ENCODE data around the gene MAPK8IP2.
"Not testable (repeated sequence)": the region's sequence is repeated elsewhere in the genome, so short reads cannot be mapped to it uniquely, and the experiment has no call there.

Gene MAPK8IP2

DNA sequence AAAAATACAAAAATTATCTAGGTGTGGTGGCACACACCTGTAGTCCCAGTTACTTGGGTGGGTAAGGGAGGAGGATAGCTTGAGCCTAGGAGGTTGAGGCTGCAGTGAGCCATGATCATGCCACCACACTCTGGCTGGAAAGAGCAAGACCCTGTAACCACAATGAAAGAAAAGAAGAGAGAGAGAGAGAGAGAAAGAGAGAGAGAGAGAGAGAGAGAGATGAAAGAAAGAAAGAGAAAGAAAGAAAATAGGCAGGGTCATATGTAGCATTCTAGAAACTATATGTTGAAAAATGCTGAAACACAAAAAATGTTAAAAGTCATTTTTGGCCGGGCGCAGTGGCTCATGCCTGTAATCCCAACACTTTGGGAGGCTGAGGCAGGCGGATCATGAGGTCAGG lies 13.7 kb downstream of the MAPK8IP2 start:
- DNase-seq, result not testable (repeated sequence)

DNA sequence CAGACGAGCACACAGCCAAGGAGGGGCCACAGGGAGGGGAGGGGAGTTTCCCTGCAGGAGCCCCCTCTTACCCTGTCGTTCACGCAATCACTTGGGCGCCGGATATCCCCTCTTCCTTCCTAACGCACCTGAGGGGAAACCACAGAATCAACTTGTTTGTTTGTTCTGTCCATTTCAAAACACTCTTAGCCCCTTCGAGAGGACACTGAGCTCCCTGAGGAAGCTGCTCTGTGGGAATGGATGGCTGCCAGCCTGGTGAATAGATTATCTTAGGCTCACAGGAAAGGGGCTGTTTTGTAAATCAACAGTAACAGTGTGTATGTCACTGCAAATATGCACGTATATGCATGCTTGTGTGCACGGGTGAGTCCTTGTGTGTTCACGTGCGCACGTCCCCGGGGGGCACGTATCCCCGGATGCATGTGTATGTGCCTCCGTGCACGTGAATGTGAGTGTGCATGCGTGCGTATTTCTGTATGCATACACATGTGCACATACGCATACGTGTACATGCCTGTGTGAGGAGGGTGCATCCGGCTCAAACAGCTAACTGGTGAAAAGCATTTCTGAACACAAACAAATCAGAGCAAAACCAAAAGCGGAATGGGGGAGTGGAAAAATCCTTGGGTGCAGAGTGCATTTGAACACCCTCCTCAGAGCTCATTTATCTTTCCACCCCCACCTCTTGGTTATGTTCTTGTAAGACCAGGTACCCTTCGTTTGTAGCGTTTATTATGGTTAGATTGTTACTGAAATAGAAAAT lies 20.2 kb downstream of the MAPK8IP2 start:
- peak; percentile 33 to 51 for DNase-seq

DNA sequence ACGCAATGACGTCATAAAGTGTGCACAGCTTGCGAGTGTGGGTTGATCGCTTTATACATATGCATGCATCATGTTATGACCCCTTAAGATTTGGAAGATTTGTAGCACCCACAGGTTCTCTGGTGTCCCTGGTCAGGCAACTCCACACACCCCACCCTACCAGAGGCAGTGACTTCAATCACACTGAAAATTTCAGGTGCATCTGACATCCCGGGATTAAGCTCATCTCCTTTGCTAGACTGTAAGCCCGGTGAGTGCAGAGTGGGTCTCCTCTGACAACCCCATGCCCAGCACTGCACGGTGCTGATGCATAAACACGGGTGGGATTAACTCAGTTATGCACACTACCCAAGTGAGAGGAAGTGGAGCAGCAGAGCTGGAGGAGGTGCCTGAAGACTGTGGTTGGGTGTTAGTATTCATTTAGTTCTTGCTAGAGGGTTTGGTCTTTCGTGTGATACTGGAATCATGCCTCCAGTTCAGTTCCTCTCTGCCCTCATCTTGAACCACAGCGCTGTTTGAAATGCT lies 20.8 kb downstream of the MAPK8IP2 start:
- DNase-seq, result peak; percentile 28 to 31

DNA sequence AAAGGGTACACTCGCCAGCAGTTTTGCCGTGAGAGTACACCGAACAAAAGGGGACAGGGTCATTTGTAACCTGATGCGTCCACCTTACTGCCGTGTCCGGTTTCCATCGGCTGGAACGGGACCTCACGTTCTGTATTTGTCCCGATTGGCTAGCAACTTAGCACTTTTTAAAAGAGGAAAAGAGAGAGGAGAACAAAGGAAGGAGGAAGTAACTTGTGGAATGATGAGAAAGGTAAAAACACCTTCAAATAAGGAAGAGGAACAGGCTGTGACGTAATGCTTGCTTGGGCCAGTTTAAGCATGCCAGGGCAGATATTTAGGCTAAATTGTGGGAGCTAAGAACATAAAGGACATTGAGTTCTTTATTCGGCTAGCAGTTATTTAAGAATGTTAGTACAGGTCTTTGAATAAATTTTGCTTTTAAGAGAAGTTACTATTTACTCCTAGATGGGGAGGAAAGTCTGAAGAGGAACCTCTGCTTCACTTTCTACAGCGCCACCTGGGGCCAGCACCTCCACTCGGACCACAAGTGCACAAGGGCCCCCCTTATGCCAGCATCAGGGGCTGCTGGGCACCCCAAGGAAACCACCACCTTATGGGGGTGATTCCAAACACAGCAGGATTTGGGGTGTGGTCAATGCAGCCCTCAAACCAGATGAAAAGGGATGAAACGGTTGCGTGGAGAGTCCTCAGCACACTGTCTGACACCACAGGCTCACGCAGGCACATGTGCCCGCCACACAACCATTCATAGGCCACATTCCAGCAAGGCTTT lies 21.5 kb downstream of the MAPK8IP2 start:
- peak in 1 of 2 donors; percentile 27 for DNase-seq

DNA sequence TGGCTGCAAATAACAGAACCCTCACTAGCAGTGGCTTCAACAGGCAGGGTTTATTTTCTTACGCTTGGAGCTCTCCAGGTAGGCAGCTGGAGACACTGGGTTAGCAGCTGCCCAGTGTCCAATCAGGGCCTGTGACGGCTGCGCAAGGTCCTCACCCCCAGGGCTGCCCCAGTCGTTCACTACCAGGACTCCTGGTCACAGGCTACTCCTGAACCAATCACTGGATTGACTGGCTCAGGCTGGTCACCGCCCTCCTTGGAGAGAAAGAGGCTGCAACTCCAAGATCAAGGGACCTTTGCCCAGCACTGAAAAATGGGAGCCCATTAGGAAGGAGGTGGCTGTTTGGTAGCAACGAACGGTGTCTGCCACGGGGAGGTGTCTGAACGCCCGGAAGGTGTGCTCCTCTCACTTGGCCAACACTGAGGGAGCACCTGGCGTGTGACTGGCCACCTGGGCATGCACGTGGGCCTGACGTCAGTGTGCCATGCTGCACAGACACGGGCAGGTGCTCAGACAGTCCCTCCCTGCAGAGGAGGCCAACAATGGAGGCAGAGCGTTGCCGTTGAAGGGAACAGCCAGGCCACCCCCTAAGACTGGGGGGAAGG lies 22.2 kb downstream of the MAPK8IP2 start:
- no peak for DNase-seq

DNA sequence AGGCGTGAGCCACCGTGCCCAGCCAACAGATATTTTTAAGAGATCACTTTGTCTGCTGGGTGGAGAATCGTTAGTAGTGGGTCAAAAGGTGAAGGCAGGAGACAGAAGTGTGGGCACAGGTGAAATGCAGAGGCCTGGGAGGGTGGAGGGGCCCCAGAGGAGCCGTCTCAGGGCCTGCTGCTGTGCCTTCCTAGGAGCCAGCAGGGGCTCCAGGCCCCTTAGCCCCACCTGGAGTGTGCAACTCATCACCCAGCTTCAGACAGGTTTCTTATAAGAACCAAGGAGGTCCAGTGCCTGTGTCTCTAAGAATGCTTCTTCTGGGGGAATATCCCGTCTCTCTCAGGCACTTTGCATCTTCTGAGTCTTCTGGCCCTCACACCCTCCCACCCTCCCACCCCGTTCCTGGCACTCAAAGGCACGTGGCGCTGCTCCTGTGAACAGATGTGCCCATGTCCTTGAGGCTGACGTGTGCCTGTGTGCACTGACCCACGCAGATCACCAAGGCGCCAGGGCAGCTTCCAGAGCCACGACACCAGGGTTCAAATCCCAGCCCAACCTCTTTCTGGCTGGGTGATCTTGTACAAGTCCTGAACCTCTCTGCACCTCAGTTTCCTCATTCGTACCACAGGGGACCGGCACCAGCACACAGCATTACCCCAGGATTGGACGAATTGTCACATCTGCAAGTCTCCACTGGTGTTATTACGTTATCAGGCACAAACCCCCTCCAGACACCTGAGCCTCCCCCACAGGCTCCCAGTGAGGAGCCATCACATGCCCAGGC lies 23.9 kb downstream of the MAPK8IP2 start:
- DNase-seq, result no peak

DNA sequence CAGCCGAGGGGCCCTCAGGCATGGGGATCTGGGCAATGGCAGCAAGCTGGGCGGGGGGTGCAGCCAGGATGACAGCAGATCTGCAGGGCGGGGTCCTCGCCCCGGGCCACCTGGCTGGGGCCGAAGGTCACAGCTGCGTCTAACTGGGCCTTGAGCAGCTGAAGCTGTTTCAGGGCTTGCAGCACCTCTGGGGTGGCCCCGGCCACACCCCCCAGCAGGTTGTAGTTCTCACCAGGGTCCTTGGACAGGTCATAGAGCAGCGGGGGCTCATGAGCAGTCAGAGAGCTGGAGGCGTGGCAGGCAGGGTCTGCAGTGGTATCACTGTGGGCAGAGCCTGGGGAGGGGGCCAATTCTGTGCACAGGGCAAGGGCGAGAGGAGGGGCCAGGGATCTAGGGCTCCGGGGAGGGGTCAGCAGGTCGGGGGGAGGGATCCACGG lies 24.6 kb downstream of the MAPK8IP2 start:
- no peak for DNase-seq

DNA sequence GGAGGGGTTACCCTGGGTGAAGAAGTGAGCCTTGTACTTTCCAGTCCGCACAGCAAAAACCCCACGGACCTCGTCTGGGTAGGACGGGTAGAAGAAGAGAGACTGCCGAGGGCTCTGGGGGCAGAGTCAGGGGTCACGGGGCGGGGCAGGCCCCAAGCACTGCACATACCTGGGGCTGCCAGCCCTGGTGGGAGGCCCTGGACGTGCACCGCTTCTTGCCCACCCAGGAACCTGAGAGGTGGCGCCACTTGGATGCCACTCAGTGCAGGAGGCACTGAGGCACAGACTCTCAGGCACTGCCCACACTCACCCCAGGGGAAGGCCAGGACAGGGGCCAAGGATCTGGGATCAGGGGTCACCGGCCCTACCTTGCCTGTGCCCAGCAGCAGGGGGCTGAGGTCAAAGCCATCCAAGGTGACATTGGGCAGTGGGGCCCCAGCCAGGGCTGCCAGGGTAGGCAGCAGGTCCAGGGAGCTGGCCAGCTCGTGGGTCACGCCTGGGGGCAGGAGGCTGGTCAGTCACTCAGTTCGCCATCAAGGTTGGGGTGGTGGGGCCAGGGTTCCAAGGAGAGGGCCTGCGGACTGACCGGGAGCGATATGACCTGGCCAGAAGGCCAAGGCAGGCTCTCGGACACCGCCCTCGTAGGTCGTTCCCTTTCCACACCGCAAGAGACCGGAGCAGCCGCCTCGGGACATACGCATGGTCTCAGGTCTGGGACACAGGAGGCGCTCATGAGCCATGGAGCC lies 25.1 kb downstream of the MAPK8IP2 start:
- DNase-seq, result no peak

DNA sequence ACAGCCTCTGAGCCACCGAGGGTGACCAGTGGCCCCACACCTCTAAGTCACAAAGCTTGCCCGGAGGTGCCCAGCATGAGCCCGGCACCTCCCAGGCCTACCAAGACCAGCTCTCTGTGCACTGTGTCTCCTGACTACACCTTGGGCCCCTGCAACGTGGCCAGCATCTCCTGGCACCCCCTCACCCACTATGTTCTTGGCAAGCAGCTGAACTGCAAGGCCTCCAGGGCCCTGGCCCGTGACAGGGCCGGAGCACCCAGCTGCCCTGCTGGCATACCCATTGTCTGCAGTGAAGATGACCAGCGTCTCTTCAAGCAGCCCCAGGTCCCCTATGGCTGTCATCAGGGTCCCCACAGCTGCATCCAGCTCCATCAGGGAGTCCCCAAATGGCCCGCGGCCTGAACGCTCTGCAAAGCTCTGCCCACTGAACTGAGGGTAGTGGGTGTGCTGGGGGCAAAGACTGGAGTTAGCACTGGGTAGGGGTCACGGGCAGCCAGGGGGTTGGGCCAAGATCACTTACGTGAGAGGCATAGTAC lies 25.8 kb downstream of the MAPK8IP2 start:
- DNase-seq, result no peak

DNA sequence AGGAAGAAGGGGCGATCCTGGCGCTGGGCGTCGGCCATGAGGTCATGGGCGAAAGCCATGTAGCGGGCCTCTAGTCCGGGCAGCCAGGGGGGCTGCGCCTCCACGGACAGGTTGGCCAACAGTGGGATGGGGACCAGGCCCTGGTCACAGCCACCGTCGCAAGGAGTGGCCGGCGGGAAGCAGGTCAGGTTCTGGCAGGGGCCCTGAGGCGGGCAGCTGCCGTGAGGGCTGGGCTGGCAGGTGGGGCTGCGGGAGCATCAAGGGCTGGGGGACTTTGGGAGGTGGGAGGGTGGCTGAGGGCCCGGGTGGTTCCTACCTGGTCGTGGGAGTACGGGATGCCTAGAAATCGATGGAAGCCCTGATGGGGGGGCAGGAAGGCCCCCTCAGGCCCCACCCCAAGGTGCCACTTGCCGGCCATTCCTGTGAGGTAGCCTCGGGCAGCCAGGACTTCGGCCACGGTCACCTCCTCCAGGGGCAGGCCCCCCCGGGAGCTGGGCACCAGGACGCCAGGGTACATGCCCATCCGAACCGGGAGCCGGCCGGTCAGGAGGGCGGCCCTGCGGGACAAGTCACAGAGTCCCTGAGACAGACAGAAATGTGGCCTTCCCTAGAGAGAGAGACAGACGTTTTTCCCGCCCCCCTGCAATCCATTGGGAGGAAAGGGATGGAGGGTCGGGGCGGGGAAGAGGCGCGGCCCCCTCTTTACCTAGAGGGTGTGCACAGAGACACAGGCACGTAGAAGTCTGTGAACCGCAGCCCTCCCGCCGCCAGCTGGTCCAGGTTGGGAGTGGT lies 26.5 kb downstream of the MAPK8IP2 start:
- DNase-seq, result no peak

DNA sequence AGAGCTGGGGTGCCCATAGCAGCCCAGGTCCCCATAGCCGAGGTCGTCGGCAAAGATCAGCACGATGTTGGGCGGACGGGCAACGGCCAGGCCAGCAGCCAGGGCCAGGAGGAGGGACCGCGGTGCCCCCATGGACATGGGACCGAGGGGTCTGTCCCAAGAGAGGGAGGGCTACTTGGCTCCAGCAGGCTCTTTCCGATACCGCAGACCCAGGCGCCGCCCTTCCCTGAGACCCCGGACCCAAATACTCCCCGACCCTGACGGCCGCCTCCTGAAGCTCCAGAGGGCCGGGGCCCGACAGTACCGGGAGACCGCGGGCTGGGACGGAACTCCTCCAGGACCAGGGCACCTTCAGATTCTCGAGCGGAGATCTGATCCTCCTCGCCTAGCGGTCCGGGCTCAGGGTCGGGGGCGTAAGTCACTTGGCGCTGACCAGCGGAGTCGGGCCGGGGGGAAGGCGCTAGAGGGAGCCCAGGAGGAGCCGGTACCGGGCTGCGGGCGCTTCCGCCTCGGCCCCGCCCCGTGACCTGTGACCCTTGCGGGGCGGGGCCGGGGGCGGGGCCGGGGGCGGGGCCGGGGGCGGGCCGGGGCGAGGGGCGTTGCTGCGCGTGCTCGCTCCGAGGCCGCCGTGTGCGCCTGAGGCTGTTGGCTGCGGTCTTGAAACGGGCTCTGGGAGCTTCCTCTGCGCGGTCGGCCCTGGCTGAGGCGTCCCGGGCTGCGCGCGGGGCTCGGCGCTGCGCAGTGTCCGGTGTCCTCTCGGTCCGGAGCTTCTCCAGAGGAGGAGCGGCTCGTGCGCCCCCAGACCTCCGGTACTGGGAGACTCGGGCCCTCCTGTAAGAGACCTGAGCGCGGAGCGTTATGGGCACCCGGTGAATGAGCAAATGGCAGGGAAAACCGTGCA lies 27.3 kb downstream of the MAPK8IP2 start, which contains the start of gene ARSA:
Gene ARSA (minus strand): TSS at position 511 of the 901 bp plus-strand sequence. CDS start 373 bp downstream, at position 138.
- DNase-seq, result peak; percentile 63 to 77

DNA sequence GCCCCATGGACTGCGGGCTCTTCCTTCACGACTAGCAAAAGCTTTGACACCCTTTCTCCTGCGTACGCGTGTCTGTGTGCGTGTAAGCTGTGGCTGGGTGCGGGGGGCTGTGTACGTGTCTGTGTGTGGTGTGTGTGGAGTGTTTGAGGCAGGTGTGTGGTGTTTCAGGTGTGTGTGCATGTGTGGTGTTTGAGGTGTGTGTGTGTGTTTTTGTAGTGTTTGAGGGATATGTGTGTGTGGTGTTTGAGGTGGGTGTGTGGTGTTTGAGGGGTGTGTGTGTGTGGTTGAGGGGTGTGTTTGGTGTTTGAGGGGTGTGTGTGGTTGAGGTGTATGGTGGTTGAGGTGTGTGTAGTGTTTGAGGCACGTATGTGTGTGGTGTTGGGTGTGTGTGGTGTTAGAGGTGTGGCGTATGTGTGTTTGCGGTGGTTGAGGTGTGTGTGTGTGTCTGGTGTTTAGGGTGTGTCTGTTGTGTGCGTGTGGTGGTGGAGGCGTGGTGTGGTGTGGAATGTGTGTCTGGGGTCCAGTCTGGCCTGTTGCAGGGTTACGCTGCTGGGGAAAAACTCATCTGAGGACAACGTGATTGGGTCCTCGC lies 28.0 kb downstream of the MAPK8IP2 start:
- no peak for DNase-seq

DNA sequence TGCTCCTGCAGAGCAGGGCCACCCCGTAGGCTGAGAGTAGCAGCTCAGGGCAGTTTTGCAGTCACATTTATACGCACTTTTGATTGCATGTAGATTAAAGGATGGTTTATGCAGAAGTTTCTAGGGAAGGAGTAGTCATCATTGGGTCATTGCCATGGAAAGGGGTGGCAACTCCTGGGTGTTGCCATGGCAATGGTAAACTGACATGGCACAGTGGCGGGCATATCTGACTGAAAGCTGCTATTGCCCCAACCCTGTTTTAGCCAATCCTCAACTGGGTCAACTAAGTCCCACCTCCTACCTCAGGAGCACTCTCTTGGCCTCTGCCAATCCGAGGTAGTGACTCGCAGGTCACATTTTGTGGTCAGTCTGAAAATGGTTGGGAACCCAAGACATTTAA lies 29.8 kb downstream of the MAPK8IP2 start:
- no peak for DNase-seq

DNA sequence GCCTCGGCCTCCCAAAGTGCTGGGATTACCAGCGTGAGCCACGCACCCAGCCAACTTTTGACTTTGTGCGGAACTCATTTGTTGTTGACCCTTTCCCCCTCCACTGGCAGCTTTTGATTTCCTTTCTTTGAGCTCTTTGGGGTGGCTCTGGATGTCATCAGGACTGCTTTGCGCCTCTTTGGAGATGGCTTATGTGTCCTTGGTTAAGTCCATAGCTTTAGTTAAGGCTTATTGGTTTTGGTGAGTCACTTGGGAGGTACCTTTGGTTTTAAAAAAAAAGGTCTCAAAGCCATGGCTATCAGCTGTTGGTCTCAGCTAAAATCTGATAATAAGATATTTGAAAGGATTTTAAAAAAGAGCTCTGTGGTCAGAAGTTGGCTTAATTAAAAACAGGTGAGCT lies 32.5 kb downstream of the MAPK8IP2 start:
- no peak for DNase-seq

DNA sequence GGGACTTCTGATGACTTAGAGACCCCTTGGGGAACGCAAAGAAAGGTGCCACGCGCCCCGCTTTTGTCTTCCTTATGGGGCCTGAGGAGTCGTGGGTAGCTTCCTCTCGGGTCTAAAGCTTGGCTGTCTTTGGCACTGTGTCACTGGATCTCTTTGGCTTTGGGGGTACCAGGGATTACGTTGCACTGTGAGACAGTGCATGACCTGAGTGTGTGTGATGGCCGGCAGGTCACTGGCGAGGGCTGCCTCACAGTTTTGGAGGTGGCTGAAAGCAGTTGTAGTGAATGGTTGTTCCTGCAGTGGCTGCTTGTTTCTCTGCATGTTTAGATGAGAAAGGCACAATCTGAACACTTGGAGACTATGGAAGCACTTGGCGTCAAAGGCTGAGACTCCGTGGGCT lies 33.2 kb downstream of the MAPK8IP2 start:
- no peak for DNase-seq

DNA sequence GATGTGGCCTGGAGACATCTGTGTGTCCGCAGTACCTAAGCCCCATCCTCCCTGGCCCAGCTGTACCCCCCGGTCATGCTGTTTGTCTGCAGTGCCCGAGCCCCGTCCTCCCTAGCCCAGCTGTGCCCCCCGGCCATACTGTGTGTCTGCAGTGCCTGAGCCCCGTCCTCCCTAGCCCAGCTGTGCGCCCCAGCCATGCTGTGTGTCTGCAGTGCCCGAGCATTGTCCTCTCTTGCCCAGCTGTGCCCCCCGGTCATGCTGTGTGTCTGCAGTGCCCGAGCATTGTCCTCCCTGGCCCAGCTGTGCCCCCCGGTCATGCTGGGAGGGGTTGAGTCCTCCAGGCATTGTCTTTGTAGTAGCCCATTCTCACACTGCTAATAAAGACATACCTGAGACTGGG lies 35.0 kb downstream of the MAPK8IP2 start:
- DNase-seq, result no peak

DNA sequence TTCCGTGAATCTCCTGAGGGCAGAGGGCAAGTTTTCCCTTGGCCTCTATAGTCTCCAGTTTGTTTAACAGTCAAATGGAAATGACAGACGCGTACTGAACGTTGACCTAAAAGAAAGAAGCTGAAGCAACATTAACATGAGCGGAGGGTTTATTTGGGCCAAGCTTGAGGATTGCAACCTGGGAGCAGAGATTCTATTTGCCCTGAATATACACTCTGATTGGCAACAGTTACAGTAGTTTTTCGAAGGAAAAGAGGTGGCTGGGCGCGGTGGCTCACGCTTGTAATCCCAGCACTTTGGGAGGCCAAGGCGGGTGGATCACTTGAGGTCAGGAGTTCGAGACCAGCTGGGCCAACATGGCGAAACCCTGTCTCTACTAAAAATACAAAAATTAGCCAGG lies 39.7 kb downstream of the MAPK8IP2 start:
- DNase-seq, result not testable (repeated sequence)

DNA sequence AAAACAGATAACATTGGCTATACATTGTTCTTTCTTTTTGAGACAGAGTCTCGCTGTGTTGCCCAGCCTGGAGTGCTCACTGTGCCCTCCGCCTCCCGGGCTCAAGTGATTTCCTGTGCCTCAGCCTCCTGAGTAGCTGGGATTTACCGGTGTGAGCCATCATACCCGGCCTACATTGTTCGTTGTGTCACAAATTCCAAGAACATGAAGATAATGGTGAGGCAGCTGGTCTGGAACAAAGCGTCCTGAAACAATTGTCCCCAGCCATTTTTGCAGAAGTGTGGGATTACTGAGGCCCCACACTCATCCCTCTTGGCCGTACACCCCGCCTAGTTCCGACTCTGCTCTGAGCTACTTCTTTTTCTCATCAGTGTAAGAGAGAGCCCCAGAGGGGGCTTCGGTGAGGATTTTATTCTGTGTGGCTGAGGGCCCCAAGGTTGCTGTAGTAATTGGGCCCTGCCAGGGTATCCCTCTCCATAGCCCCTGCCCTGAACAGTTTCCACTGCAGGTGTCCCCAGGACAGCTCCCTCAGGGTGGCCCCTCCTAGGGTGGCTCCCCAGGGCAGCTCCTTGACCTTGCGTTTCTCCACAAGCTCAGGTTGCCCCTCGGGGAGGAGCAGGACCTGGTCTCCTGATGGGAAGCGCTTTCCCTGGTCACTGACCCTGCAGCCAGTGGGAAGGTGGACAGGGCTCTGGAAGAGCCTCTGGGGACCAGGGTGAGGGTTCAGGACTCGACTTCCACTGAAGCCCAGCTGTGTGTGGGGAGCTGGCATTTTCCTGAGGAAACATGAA lies 40.5 kb downstream of the MAPK8IP2 start:
- no peak for DNase-seq
